K562 (cell line): ENCODE results near the gene CEP128. TPM values are rescaled to one million over a fixed set of nuclear protein-coding genes. Genes with fewer than 3 reads are reported as not detected.

Experiments
- ATAC-seq: fragments of 200-7000 bp; cut with Tn5 transposase; 3 replicates; pipeline ENCODE4 v1.9.1; 2020; ENCODE audit warnings: moderate library complexity
- BruUV-seq: library from RNA; stranded (reverse); fragments of 400-500 nt; replicated peaks from 2 replicates; lab custom pipeline; 2021; lab: Mats Ljungman, UMichigan
- CTCF ChIA-PET: fragments of 300-600 bp; formaldehyde crosslinking; extraction: SDS; loops from one replicate; lab custom pipeline; 2021; ENCODE audit warnings: low intra/inter-chr PET ratio; lab: Yijun Ruan, JAX
- POLR2A ChIA-PET: fragments of 300-600, 350-650 bp; sonication (Branson Sonifier 250); formaldehyde crosslinking; extraction: SDS; loops from one replicate; lab custom pipeline; 2021; ENCODE audit warnings: antibody characterized with exemption, inconsistent platforms; lab: Yijun Ruan, JAX
- DNase-seq, 4 experiments: peaks; one replicate each; pipeline versions ENCODE4 v3.0.0 to v3.0.0-alpha.2; 2011 to 2018; ENCODE audit warnings: low spot score in 3 of 4, mixed read lengths in 3 of 4; ENCODE audit errors: extremely low read depth in 1 of 4
- FAIRE-seq: peaks from 2 replicates; lab custom pipeline; 2011; peaks lifted over from hg19 to GRCh38; lab: Jason Lieb, UNC
- H2AFZ ChIP-seq: 2 replicates; pipeline ENCODE4 v1.6.0; 2011; ENCODE audit warnings: low read depth, low read length, control low read depth, inconsistent platforms
- H3K27ac ChIP-seq: fragments of 200-600 bp; 3 replicates; pipeline ENCODE4 v1.8.0; 2011; ENCODE audit warnings: low read depth, mild to moderate bottlenecking, control low read depth, inconsistent platforms, low read length, moderate library complexity, mixed read lengths; ENCODE audit errors: extremely low read depth
- H3K27me3 ChIP-seq, 2 experiments: fragments of 300-600 bp in 1 of 2; 2 replicates in 1 of 2; 3 replicates in 1 of 2; pipeline versions ENCODE4 v1.6.0 to v1.8.0; 2011; ENCODE audit warnings: inconsistent platforms in 2 of 2, low read length in 2 of 2, mild to moderate bottlenecking in 1 of 2, mixed read lengths in 1 of 2, moderate library complexity in 1 of 2; ENCODE audit not compliant: control insufficient read depth in 2 of 2, insufficient read depth in 2 of 2
- H3K36me3 ChIP-seq: fragments of 300-600 bp; 3 replicates; pipeline ENCODE4 v1.8.0; 2011; ENCODE audit warnings: mild to moderate bottlenecking, low read length, inconsistent platforms; ENCODE audit not compliant: control insufficient read depth, insufficient read depth
- H3K4me1 ChIP-seq, 2 experiments: fragments of 200-600 bp in 1 of 2; replicated peaks in 1 of 2; 2 replicates in 1 of 2; 3 replicates in 1 of 2; pipeline versions ENCODE4 v1.5.1 to v1.8.0; 2011; ENCODE audit warnings: inconsistent platforms in 2 of 2, low read length in 2 of 2, mild to moderate bottlenecking in 1 of 2, mixed read lengths in 1 of 2, moderate library complexity in 1 of 2; ENCODE audit not compliant: control insufficient read depth in 2 of 2, insufficient read depth in 2 of 2
- H3K4me2 ChIP-seq: 2 replicates; pipeline ENCODE4 v1.6.1; 2011; ENCODE audit warnings: low read length, control low read depth, inconsistent platforms, mixed read lengths; ENCODE audit not compliant: insufficient read depth
- H3K4me3 ChIP-seq: fragments of 200-600 bp; sonication (generic), shearing (Covaris generic); 2 replicates; pipeline ENCODE4 v1.5.1; 2016; ENCODE audit warnings: control low read depth, inconsistent platforms
- H3K79me2 ChIP-seq: fragments of 200-600 bp; 3 replicates; pipeline ENCODE4 v1.8.0; 2011; ENCODE audit warnings: low read length, inconsistent platforms; ENCODE audit not compliant: control insufficient read depth, insufficient read depth
- H3K9ac ChIP-seq, 2 experiments: 2 replicates each; pipeline versions ENCODE4 v1.6.0 to v1.6.1; 2011; ENCODE audit warnings: low read depth in 2 of 2, low read length in 2 of 2, control low read depth in 1 of 2, inconsistent platforms in 1 of 2, mild to moderate bottlenecking in 1 of 2, mixed read lengths in 1 of 2; ENCODE audit not compliant: insufficient read depth in 1 of 2
- H3K9me1 ChIP-seq: one replicate; pipeline ENCODE4 v1.6.0; 2011; ENCODE audit warnings: inconsistent platforms, mild to moderate bottlenecking, low read length, moderate library complexity; ENCODE audit not compliant: control insufficient read depth, insufficient read depth
- H3K9me3 ChIP-seq: replicated peaks from 2 replicates; pipeline ENCODE4 v1.5.1; 2011; ENCODE audit warnings: low read depth, low read length, inconsistent platforms; ENCODE audit not compliant: control insufficient read depth, insufficient read depth
- H4K20me1 ChIP-seq: replicated peaks from 2 replicates; pipeline ENCODE4 v1.6.1; 2011; ENCODE audit warnings: low read length, inconsistent platforms, mixed read lengths; ENCODE audit not compliant: control insufficient read depth, insufficient read depth
- ARID2 ChIP-seq: fragments of 450-650 bp; IDR thresholded peaks from 2 replicates; pipeline ENCODE4 v1.6.1; 2017; ENCODE audit warnings: antibody characterized with exemption, mild to moderate bottlenecking
- FOXJ3 ChIP-seq: sonication (generic); formaldehyde crosslinking; IDR thresholded peaks from 2 replicates; pipeline ENCODE4 v1.4.0; 2020; ENCODE audit warnings: mild to moderate bottlenecking, missing genetic modification reagents
- MAFG ChIP-seq: fragments of 450-650 bp; conservative IDR thresholded peaks from 2 replicates; pipeline ENCODE4 v1.6.1; 2016; ENCODE audit warnings: missing genetic modification characterization, missing compliant biosample characterization
- NEUROD1 ChIP-seq: fragments of 150-350 bp; IDR thresholded peaks from 2 replicates; pipeline ENCODE4 v1.6.1; 2014; ENCODE audit warnings: borderline replicate concordance, low read length, low read depth; ENCODE audit not compliant: partially characterized antibody
- POLR2AphosphoS2 ChIP-seq: IDR thresholded peaks from 2 replicates; pipeline ENCODE4 v1.6.1; 2012; ENCODE audit warnings: low read length, improper control_type of control experiment
- RAD21 ChIP-seq, 2 experiments: fragments of 250-450 bp in 1 of 2; fragments of 450-650 bp in 1 of 2; sonication (Bioruptor Pico) in 1 of 2; formaldehyde crosslinking in 1 of 2; IDR thresholded peaks in 1 of 2; conservative IDR thresholded peaks in 1 of 2; 2 replicates each; pipeline versions ENCODE4 v1.4.0 to v1.8.0; 2020 to 2022; ENCODE audit warnings: mild to moderate bottlenecking in 2 of 2, moderate library complexity in 1 of 2
- SUPT5H ChIP-seq: fragments of 450-650 bp; IDR thresholded peaks from 2 replicates; pipeline ENCODE4 v1.6.1; 2016
- TRIM24 ChIP-seq, 2 experiments: fragments of 450-650 bp; IDR thresholded peaks; 2 replicates each; pipeline ENCODE4 v1.6.1; 2016
- ZFPM2 ChIP-seq: fragments of 250-450 bp; sonication (Bioruptor Pico); IDR thresholded peaks from 2 replicates; pipeline ENCODE4 v1.5.1; 2022; ENCODE audit warnings: mild to moderate bottlenecking
- ZNF165 ChIP-seq: fragments of 250-450 bp; sonication (Bioruptor Pico); IDR thresholded peaks from 2 replicates; pipeline ENCODE4 v1.4.0; 2020; ENCODE audit warnings: borderline replicate concordance
- WGBS: fragments of 100-300 bp; shearing (Covaris generic); methylation state at CpG from one replicate; pipeline ENCODE4 v1.1.6; 2016; ENCODE audit warnings: low coverage, mixed read lengths; ENCODE audit not compliant: insufficient coverage; ENCODE audit errors: missing lambda C conversion rate; 5-methylcytosine and 5-hydroxymethylcytosine counted together
- in situ Hi-C: fragments of 300-500 bp; cut with MboI; formaldehyde crosslinking; loops from 4 replicates; pipeline ENCODE4 v1.15.0; 2018; ENCODE audit warnings: inconsistent platforms, mixed read lengths
- intact Hi-C: fragments of 100-400 bp; cut with micrococcal nuclease; formaldehyde crosslinking; loops from 2 replicates; pipeline ENCODE4 v1.14.2; 2022
- polyA plus RNA-seq, 8 experiments: library from polyadenylated mRNA; depleted of rRNA in 4 of 8; stranded (reverse) in 5 of 8; unstranded in 3 of 8; fragments of >200 nt; fragmentation: Nextera tagmentation in 2 of 8; fragmentation: Illumina TruSeq in 1 of 8; extraction: Ambion mirVana in 2 of 8; extraction: Trizol in 1 of 8; gene quantifications; 2 replicates each; pipeline versions ENCODE4 v1.2.1 to v1.2.3, GENCODE V29; 2011 to 2014; ENCODE audit warnings: inconsistent platforms in 1 of 8, missing spikeins in 1 of 8
- total RNA-seq, 7 experiments: library from RNA; depleted of rRNA in 6 of 7; stranded (reverse); fragments of >200 nt in 6 of 7; fragmentation: Illumina TruSeq in 2 of 7; extraction: Trizol in 2 of 7; gene quantifications; 2 replicates each; pipeline versions ENCODE4 v1.2.1 to v1.2.3, GENCODE V29; 2011 to 2021; ENCODE audit warnings: low replicate concordance in 1 of 7
- TF ChIP-seq, protein P1 (sequence below), 2 experiments: IDR thresholded peaks; 2 replicates each; pipeline ENCODE4 v1.6.1; 2011; ENCODE audit warnings: borderline replicate concordance in 1 of 2, control low read depth in 1 of 2, low read depth in 1 of 2, low read length in 1 of 2, mild to moderate bottlenecking in 1 of 2, mixed read lengths in 1 of 2, moderate library complexity in 1 of 2; ENCODE audit not compliant: insufficient read depth in 1 of 2, insufficient read length in 1 of 2, poor library complexity in 1 of 2, severe bottlenecking in 1 of 2; ENCODE audit errors: extremely low read depth in 1 of 2
- TF ChIP-seq, protein P2 (sequence below): sonication (generic); formaldehyde crosslinking; IDR thresholded peaks from 2 replicates; pipeline ENCODE4 v1.8.1; 2023; ENCODE audit warnings: mild to moderate bottlenecking, missing genetic modification reagents, moderate library complexity

The CEP128 gene
- total and polyA plus RNA-seq, 9 of the 15 experiments (the other 6 are each of a cell fraction or from before 2014, with no cell fraction given), result 2.3 to 9.2 (median 4.6) TPM

DNA sequence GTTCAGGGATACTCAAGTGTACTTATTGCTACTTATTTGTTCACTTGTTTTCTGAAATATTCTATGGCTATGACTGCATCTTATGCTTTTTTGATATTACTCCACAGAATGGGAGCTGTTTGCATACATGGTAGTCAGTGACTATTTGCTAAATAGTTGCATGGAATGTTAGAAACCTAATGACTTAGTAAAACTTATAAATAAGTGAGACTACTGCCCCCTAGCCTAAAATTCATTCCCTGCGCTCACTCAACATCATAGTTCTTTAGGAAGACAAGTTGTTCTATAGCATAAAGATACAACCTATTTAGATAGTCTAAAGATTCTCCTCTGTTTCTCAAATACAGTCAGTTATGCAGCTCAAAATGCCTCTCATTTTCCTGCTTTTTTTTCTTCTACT is 305.5 kb downstream of the CEP128 start:
- TF ChIP-seq ARID2, result no peak
- TF ChIP-seq ZFPM2 (CRISPR knock-in tag), result no peak
- TF ChIP-seq ZNF165 (CRISPR knock-in tag), result no peak
- TF ChIP-seq SUPT5H, result no peak
- TF ChIP-seq FOXJ3 (CRISPR knock-in tag), result no peak
- no peak for TF ChIP-seq NEUROD1
- TF ChIP-seq RAD21 (CRISPR knock-in tag; conservative IDR thresholded peaks at IDR 0.05 in 1 of 2, IDR thresholded peaks at IDR 0.05 in 1 of 2), result no peak
- TF ChIP-seq MAFG (tag), result no peak
- TF ChIP-seq, protein P1, sequence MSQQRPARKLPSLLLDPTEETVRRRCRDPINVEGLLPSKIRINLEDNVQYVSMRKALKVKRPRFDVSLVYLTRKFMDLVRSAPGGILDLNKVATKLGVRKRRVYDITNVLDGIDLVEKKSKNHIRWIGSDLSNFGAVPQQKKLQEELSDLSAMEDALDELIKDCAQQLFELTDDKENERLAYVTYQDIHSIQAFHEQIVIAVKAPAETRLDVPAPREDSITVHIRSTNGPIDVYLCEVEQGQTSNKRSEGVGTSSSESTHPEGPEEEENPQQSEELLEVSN (IDR thresholded peaks at IDR 0.05; ENCODE audit: borderline replicate concordance in 1 of 2, extremely low read depth in 1 of 2, insufficient read depth in 1 of 2, insufficient read length in 1 of 2, low read depth in 1 of 2, low read length in 1 of 2, poor library complexity in 1 of 2, severe bottlenecking in 1 of 2), result no peak
- no peak for TF ChIP-seq POLR2AphosphoS2
- TF ChIP-seq, protein P2, sequence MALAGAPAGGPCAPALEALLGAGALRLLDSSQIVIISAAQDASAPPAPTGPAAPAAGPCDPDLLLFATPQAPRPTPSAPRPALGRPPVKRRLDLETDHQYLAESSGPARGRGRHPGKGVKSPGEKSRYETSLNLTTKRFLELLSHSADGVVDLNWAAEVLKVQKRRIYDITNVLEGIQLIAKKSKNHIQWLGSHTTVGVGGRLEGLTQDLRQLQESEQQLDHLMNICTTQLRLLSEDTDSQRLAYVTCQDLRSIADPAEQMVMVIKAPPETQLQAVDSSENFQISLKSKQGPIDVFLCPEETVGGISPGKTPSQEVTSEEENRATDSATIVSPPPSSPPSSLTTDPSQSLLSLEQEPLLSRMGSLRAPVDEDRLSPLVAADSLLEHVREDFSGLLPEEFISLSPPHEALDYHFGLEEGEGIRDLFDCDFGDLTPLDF (CRISPR knock-in tag), result no peak
- TF ChIP-seq TRIM24 (IDR thresholded peaks at IDR 0.05), result no peak
- no peaks in the 10 kb centered on the region for H3K9me1 ChIP-seq
- no peak overlapping the region for H3K9ac ChIP-seq
- H3K9me3 ChIP-seq, result no peaks in the 10 kb centered on the region
- H3K4me3 ChIP-seq, result no peak overlapping the region
- FAIRE-seq (no peak), DNase-seq (no peak), ATAC-seq (no peak)
- WGBS, result 0% methylated on average over 1 of the region's 1 CpG
- H3K79me2 ChIP-seq, result no peaks in the 10 kb centered on the region
- H3K4me2 ChIP-seq, result no peak overlapping the region
- H4K20me1 ChIP-seq, result no peaks in the 10 kb centered on the region
- no peaks in the 10 kb centered on the region for H3K27me3 ChIP-seq
- no peak overlapping the region for H3K27ac ChIP-seq
- no peak overlapping the region for H2AFZ ChIP-seq
- POLR2A ChIA-PET, result no interaction called here
- BruUV-seq, result no TSS peak
- in situ Hi-C loops, result no loop called here
- no peaks in the 10 kb centered on the region for H3K36me3 ChIP-seq
- CTCF ChIA-PET, result no interaction called here
- H3K4me1 ChIP-seq, result no peaks in the 10 kb centered on the region
- intact Hi-C loops, result no loop called here
